ENCODE results near the gene AIF1L. TPM values are rescaled to one million over a fixed set of nuclear protein-coding genes. Genes with fewer than 3 reads are reported as not detected.
A peak's percentile ranks its signal among the peaks of the same experiment; 100 is the strongest.

The AIF1L gene
- total and polyA plus RNA-seq, 2 of the 4 experiments (the other 2 are of a cell fraction), result 0.18 to 0.19 TPM

DNA sequence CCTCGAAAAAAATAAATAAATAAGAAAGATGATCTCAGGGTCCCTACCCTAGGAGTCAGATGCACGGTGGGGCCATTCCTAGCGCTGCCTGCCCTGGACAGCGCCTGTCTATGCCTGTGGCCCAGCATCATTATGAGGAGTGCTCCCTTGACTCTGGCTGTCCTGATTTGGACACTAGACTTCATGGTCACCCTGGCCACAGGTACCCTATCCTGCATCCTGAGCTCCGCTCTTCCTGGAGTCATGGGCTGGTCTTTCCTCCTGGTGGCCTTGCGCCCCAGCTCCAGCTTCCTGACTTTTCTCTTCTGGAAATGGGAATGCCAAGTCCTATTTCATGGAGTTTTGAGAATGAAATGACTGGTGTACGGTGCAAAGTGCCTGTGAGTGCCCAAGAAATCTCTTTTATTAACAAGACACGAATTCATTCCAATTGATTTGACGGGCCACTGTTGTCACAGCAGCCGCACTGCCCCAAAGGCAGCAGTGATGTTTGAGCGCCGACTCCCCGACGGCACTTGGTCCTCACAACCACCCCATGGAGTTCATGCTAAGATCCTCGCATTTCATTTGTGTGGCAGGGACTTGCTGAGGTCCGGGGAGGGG, 564 bp upstream of the AIF1L start:
- no peaks in the 10 kb centered on the region for H3K36me3 ChIP-seq (ENCODE audit: control insufficient read depth, insufficient read depth, low read length)
- no peak overlapping the region for H2AK9ac ChIP-seq (replicated peaks; ENCODE audit: low read depth, low read length, poor library complexity)
- no peaks in the 10 kb centered on the region for H4K20me1 ChIP-seq (ENCODE audit: insufficient read depth, low read length)
- WGBS, 2 experiments (ENCODE audit: extremely low coverage in 2 of 2, insufficient read length in 1 of 2), result no CpG with 5 or more reads among the region's 16 CpGs
- H3K9me1 ChIP-seq (ENCODE audit: insufficient read depth, low read length), result no peaks in the 10 kb centered on the region
- no peak overlapping the region for H4K91ac ChIP-seq (ENCODE audit: insufficient read depth, low read depth, low read length)
- H4K5ac ChIP-seq (ENCODE audit: low read depth, low read length), result no peak overlapping the region
- dilution Hi-C loops (cut with HindIII; ENCODE audit: low sequenced_read_pairs, unreplicated experiment) (no loop called here), intact Hi-C loops (cut with micrococcal nuclease) (no loop called here), in situ Hi-C loops (cut with MboI; ENCODE audit: low sequenced_read_pairs) (no loop called here)
- H3K18ac ChIP-seq (ENCODE audit: low read depth, low read length), result no peak overlapping the region
- BruUV-seq (replicated peaks), result no TSS peak
- peaks cover 2% of the 10 kb centered on the region; the same call in 1 of the 2 replicates for H3K4me1 ChIP-seq (ENCODE audit: control insufficient read depth, insufficient read depth, low read length)
- peak overlapping the region; percentile 62; the same call in 1 of the 2 replicates for H3K4me2 ChIP-seq (ENCODE audit: low read depth, low read length)
- H2BK5ac ChIP-seq (ENCODE audit: low read depth, low read length, poor library complexity, severe bottlenecking), result no peak overlapping the region
- DNase-seq, result no peak
- no peaks in the 10 kb centered on the region for H3K79me1 ChIP-seq (ENCODE audit: low read depth in 1 of 2, low read length in 2 of 2)
- H3K4me3 ChIP-seq (ENCODE audit: insufficient read depth, low read depth, low read length), result no peak overlapping the region; the same call in 1 of the 2 replicates
- H2BK120ac ChIP-seq (ENCODE audit: low read depth, low read length), result no peak overlapping the region
- H3K4ac ChIP-seq (ENCODE audit: low read depth, low read length), result no peak overlapping the region
- ChIA-PET CTCF (no interaction called here), POLR2A (ENCODE audit: unreplicated experiment) (interaction anchor here (0.6 kb wide), 1 partner anchor 1920 kb away, joined by 3 read pairs; no protein-coding TSS in a partner anchor)
- H2AK5ac ChIP-seq (ENCODE audit: low read depth, low read length), result no peak overlapping the region
- no peak overlapping the region for H2AFZ ChIP-seq (replicated peaks; ENCODE audit: low read length, poor library complexity)
- no peak overlapping the region for H3K14ac ChIP-seq (replicated peaks; ENCODE audit: low read depth, low read length)
- H3K9me3 ChIP-seq (ENCODE audit: control insufficient read depth, insufficient read depth, low read length), result 0 out of 2 replicates have a peak, but pooled peaks cover 2% of the 10 kb centered on the region
- TF ChIP-seq BHLHE40 (IDR thresholded peaks at IDR 0.05; ENCODE audit: low read depth, low read length) (no peak), MAFK (IDR thresholded peaks at IDR 0.05; ENCODE audit: low read depth, low read length) (no peak), NFE2L2 (IDR thresholded peaks at IDR 0.05; ENCODE audit: low read depth, low read length) (no peak), RCOR1 (IDR thresholded peaks at IDR 0.05; ENCODE audit: insufficient replicate concordance, low read length) (no peak)
- no peak overlapping the region for H3K9ac ChIP-seq (ENCODE audit: low read depth, low read length)
- H2BK20ac ChIP-seq (ENCODE audit: low read depth, low read length), result no peak overlapping the region
- H3K23ac ChIP-seq (ENCODE audit: low read depth, low read length), result no peak overlapping the region
- no peak overlapping the region for H3K27ac ChIP-seq (ENCODE audit: insufficient read depth, low read length)
- H3K56ac ChIP-seq (ENCODE audit: extremely low read depth, insufficient read depth, low read length), result no peak overlapping the region
- peaks cover 65% of the 10 kb centered on the region for H3K27me3 ChIP-seq (ENCODE audit: control insufficient read depth, insufficient read depth, low read length)
- no peak overlapping the region for H2BK15ac ChIP-seq (ENCODE audit: low read depth, low read length)
- no peak for ATAC-seq (ENCODE audit: low read depth)
- no peak overlapping the region for H4K8ac ChIP-seq (ENCODE audit: low read depth in 2 of 2, low read length in 2 of 2)

Data from IMR-90 (cell line).